Measurements from ENCODE around the gene ADCY6.

The ADCY6 gene

DNA sequence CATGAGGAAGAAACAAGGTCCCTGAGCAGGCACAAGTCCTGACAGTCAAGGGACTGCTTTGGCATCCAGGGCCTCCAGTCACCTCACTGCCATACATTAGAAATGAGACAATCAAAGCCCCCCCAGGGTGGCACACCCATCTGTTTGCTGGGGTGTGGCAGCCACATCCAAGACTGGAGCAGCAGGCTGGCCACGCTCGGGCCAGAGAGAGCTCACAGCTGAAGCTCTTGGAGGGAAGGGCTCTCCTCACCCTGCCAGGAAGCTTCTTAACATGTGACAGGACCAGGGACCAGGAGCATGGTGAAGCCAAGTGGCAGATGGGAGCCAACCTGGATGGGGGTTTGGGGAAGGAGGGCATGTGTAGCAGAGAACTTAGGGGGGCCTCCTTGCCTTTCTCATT, 39.4 kb upstream of the ADCY6 start:
- Histone ChIP-seq H3K27me3 (peaks cover 3% of the 10 kb centered on the region), H3K27ac (no peak overlapping the region), H3K36me3 (peaks cover 63% of the 10 kb centered on the region), H3K4me3 (ENCODE audit: low read depth in 1 of 2, low read length in 1 of 2) (no peak overlapping the region), H3K9me3 (no peaks in the 10 kb centered on the region), H3K4me1 (ENCODE audit: control insufficient read depth in 1 of 2, insufficient read depth in 1 of 2, low read depth in 1 of 2, low read length in 1 of 2) (no peaks in the 10 kb centered on the region)
- TF ChIP-seq, protein P1, sequence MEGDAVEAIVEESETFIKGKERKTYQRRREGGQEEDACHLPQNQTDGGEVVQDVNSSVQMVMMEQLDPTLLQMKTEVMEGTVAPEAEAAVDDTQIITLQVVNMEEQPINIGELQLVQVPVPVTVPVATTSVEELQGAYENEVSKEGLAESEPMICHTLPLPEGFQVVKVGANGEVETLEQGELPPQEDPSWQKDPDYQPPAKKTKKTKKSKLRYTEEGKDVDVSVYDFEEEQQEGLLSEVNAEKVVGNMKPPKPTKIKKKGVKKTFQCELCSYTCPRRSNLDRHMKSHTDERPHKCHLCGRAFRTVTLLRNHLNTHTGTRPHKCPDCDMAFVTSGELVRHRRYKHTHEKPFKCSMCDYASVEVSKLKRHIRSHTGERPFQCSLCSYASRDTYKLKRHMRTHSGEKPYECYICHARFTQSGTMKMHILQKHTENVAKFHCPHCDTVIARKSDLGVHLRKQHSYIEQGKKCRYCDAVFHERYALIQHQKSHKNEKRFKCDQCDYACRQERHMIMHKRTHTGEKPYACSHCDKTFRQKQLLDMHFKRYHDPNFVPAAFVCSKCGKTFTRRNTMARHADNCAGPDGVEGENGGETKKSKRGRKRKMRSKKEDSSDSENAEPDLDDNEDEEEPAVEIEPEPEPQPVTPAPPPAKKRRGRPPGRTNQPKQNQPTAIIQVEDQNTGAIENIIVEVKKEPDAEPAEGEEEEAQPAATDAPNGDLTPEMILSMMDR (IDR thresholded peaks at IDR 0.05): no peak

DNA sequence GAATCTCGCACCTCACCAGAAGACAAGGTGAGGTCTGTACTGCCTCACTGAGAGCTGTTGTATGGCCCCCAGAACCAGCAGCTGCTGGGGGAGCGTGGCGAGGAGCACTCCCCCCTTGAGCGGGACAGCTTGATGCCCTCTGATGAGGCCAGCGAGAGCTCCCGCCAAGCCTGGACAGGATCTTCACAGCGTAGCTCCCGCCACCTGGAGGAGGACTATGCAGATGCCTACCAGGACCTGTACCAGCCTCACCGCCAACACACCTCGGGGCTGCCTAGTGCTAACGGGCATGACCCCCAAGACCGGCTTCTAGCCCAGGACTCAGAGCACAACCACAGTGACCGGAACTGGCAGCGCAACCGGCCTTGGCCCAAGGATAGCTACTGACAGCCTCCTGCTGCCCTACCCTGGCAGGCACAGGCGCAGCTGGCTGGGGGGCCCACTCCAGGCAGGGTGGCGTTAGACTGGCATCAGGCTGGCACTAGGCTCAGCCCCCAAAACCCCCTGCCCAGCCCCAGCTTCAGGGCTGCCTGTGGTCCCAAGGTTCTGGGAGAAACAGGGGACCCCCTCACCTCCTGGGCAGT, 38.7 kb upstream of the ADCY6 start:
- TF ChIP-seq, protein P1 (IDR thresholded peaks at IDR 0.05): no peak
- H3K27ac ChIP-seq: no peak overlapping the region
- H3K4me1 ChIP-seq (ENCODE audit: control insufficient read depth in 1 of 2, insufficient read depth in 1 of 2, low read depth in 1 of 2, low read length in 1 of 2): no peaks in the 10 kb centered on the region
- peaks cover 10% of the 10 kb centered on the region for H3K27me3 ChIP-seq
- peaks cover 57% of the 10 kb centered on the region for H3K36me3 ChIP-seq
- H3K4me3 ChIP-seq (ENCODE audit: low read depth in 1 of 2, low read length in 1 of 2): no peak overlapping the region
- no peaks in the 10 kb centered on the region for H3K9me3 ChIP-seq

DNA sequence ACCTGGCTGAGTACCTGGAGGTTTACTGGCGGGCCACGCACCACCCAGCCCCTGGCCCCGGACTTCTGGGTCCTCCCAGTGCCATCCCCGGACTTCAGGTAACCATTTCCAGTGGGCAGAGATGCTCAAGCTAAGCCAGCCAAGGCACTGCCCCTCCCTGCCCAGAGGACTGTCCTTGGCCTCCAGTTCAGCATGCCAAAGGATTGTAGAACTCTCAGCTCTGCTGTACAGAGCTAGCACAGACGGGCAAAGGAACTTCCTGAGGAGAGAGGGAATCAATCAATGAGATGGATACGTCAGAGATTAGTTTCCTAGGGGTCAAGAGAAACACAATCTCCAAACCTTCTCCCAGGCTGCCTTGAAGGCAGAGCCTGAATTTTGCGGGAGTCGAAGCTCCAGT, 38.1 kb upstream of the ADCY6 start:
- Histone ChIP-seq H3K27ac (no peak overlapping the region), H3K9me3 (no peaks in the 10 kb centered on the region), H3K4me1 (ENCODE audit: control insufficient read depth in 1 of 2, insufficient read depth in 1 of 2, low read depth in 1 of 2, low read length in 1 of 2) (no peaks in the 10 kb centered on the region), H3K36me3 (peaks cover 51% of the 10 kb centered on the region), H3K4me3 (ENCODE audit: low read depth in 1 of 2, low read length in 1 of 2) (no peak overlapping the region), H3K27me3 (peaks cover 16% of the 10 kb centered on the region)
- TF ChIP-seq, protein P1 (IDR thresholded peaks at IDR 0.05): no peak

DNA sequence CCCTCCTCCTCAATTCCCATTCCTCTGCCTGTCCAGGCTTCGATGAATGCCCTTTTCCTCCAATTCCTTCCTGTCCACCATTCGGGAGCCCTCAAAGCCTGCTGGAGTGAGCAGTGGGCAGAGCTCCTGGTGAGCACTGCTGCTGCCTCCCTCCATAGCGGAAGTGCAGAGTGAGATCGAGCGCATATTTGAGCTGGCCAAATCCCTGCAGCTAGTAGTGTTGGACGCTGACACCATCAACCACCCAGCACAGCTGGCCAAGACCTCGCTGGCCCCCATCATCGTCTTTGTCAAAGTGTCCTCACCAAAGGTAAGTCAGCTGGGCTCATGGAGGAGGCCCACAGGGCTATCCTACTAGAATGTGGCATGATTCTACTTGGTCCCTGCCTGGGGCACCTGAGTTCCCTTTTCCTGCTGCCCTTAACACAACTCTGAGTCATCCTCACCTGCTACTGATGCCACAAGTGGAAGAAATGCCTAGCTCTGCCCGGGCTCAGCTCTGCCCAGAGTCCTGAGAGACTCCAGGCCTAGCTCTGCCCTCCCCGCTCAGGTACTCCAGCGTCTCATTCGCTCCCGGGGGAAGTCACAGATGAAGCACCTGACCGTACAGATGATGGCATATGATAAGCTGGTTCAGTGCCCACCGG, 37.4 kb upstream of the ADCY6 start:
- H3K4me1 ChIP-seq (ENCODE audit: control insufficient read depth in 1 of 2, insufficient read depth in 1 of 2, low read depth in 1 of 2, low read length in 1 of 2): no peaks in the 10 kb centered on the region
- H3K27me3 ChIP-seq: peaks cover 23% of the 10 kb centered on the region
- H3K27ac ChIP-seq: no peak overlapping the region
- H3K36me3 ChIP-seq: peaks cover 44% of the 10 kb centered on the region
- H3K4me3 ChIP-seq (ENCODE audit: low read depth in 1 of 2, low read length in 1 of 2): no peak overlapping the region
- TF ChIP-seq, protein P1 (IDR thresholded peaks at IDR 0.05): no peak
- H3K9me3 ChIP-seq: no peaks in the 10 kb centered on the region

DNA sequence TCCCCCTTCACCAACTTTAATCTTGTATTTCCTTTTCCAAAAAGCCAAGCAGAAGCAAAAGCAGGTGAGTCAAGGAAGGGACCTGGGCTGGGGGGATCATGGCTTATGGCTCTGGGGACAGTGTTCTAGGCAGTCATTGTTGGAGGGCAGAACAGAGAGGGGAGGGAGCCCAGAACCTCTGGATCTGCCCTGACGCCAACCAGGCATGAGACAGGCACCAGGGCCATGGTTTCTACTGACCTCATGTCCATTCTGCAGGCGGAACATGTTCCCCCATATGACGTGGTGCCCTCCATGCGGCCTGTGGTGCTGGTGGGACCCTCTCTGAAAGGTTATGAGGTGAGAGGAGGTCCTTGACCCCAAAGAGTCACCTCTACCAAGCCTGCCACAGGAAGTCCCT, 36.0 kb upstream of the ADCY6 start:
- no peak overlapping the region for H3K4me3 ChIP-seq (ENCODE audit: low read depth in 1 of 2, low read length in 1 of 2)
- TF ChIP-seq, protein P1 (IDR thresholded peaks at IDR 0.05): no peak
- H3K9me3 ChIP-seq: no peaks in the 10 kb centered on the region
- peaks cover 30% of the 10 kb centered on the region for H3K36me3 ChIP-seq
- no peak overlapping the region for H3K27ac ChIP-seq
- H3K4me1 ChIP-seq (ENCODE audit: control insufficient read depth in 1 of 2, insufficient read depth in 1 of 2, low read depth in 1 of 2, low read length in 1 of 2): no peaks in the 10 kb centered on the region
- peaks cover 37% of the 10 kb centered on the region for H3K27me3 ChIP-seq

Data from neutrophil (primary cell).